Loucy (cell line): ENCODE data around the gene C16orf82.
A peak's percentile ranks its signal among the peaks of the same experiment; 100 is the strongest.

ENCODE experiments used
- CTCF ChIP-seq: fragments of 200-600 bp; sonication (generic); conservative IDR thresholded peaks from 2 replicates; pipeline ENCODE4 v1.5.1; 2014; ENCODE audit warnings: mild to moderate bottlenecking, antibody characterized with exemption, low read length
- EZH2phosphoT487 ChIP-seq: fragments of 200-600 bp; IDR thresholded peaks from 2 replicates; pipeline ENCODE4 v1.6.1; 2018; ENCODE audit warnings: antibody characterized with exemption, mild to moderate bottlenecking, moderate library complexity, borderline replicate concordance

GRCh38 chr16:27111486-27111885 lies 44.8 kb downstream of the C16orf82 start:
- TF ChIP-seq CTCF = 0 out of 2 replicates have a peak, but pooled peaks have one; percentile 12
- no peak for TF ChIP-seq EZH2phosphoT487
